H1 (cell line): ENCODE results near the gene TRPT1. TPM values are rescaled to one million over a fixed set of nuclear protein-coding genes. Genes with fewer than 3 reads are reported as not detected.

Experiments used
- ATF2 ChIP-seq: IDR thresholded peaks from 2 replicates; pipeline ENCODE4 v1.6.1; 2012; ENCODE audit warnings: low read length, inconsistent platforms
- KDM1A ChIP-seq: fragments of 200-600, 300-600 bp; sonication (generic); IDR thresholded peaks from 2 replicates; pipeline ENCODE4 v1.7.1; 2016; ENCODE audit warnings: mild to moderate bottlenecking, low read length, borderline replicate concordance
- MAFK ChIP-seq: IDR thresholded peaks from 2 replicates; pipeline ENCODE4 v1.6.1; 2012; ENCODE audit warnings: low read depth, mild to moderate bottlenecking, improper control_type of control experiment, low read length
- polyA plus RNA-seq, 7 experiments: library from polyadenylated mRNA; depleted of rRNA in 3 of 7; stranded (reverse) in 5 of 7; unstranded in 2 of 7; fragments of >200 nt in 5 of 7; fragments of 200-250 nt in 2 of 7; gene quantifications; 1 replicate in 5 of 7; 2 replicates in 1 of 7; 4 replicates in 1 of 7; pipeline versions ENCODE4 v1.2.1 to v1.2.3, GENCODE V29; 2011 to 2013; ENCODE audit warnings: missing spikeins in 2 of 7, mixed read lengths in 2 of 7
- total RNA-seq: library from RNA; stranded (reverse); fragmentation: NEBNext Ultra II Directional; extraction: Animal tissue kit (Norgen Biotek cat#: 25700); gene quantifications from 2 replicates; pipeline ENCODE4 v1.2.1, GENCODE V29; 2021

The TRPT1 gene
- total and polyA plus RNA-seq, 2 of the 8 experiments (the other 6 are each of a cell fraction or from before 2014, with no cell fraction given) = 34.5 to 74.6 TPM

GRCh38 chr11:64269540-64270220, 43.7 kb upstream of the TRPT1 start (continued):
- no peak for TF ChIP-seq KDM1A
- TF ChIP-seq MAFK = no peak
- TF ChIP-seq ATF2 = peak; percentile 84
